NCI-H2196 (cell line): Measurements from ENCODE around the gene SEPTIN8.
A peak's percentile ranks its signal among the peaks of the same experiment; 100 is the strongest.

Experiments
- DNase-seq: peaks from one replicate; lab custom pipeline; 2025; ENCODE audit not compliant: unreplicated experiment; lab: John Stamatoyannopoulos, UW

The SEPTIN8 gene

DNA sequence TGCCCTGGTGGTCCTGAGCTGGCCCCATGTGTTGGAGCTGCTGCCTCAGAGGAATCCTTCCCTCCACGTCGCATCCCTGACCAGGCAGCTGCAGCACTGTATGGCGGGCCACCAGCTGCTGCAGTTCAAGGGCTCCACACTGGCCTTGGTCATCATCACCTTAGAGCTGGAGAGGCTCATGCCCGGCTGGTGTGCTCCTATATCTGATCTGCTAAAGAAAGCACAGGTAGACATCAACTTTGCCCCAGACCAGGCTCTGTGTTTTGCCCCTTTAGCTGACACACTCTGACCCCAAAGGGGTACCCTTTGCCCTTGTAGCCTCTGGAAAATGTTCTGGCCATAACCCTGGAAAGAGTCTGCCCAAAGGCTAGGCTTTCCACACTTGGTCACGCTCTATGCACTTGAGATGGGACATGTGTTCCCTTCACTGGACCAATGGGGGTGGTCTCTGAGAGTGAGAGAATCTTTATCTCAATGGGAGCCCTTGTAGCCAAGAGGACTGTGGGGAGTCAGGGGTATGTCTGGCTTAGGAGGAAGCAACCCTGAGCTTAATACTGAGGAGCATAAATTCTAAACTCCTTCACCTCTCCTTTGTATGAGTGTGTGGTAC lies 25.0 kb downstream of the SEPTIN8 start:
- no peak for DNase-seq

DNA sequence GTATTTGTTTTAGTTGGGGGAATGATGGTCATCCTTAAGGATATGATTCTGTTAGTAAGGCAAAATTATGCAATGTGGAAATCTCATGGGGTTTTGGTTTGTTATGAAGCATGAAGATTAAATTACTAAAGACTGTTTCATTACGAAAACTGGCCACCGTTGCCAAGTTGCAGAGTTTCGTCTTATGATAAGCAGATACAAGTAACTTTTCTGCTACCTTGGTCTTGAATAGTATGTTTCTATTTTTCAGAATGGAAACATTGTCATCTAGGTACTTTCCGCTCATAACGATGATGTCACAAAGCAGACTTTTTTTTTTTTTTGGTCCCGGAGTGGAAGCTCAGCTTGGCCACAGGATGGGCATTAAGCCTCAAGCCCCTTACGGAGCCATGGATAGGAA lies 25.6 kb downstream of the SEPTIN8 start:
- DNase-seq: no peak

DNA sequence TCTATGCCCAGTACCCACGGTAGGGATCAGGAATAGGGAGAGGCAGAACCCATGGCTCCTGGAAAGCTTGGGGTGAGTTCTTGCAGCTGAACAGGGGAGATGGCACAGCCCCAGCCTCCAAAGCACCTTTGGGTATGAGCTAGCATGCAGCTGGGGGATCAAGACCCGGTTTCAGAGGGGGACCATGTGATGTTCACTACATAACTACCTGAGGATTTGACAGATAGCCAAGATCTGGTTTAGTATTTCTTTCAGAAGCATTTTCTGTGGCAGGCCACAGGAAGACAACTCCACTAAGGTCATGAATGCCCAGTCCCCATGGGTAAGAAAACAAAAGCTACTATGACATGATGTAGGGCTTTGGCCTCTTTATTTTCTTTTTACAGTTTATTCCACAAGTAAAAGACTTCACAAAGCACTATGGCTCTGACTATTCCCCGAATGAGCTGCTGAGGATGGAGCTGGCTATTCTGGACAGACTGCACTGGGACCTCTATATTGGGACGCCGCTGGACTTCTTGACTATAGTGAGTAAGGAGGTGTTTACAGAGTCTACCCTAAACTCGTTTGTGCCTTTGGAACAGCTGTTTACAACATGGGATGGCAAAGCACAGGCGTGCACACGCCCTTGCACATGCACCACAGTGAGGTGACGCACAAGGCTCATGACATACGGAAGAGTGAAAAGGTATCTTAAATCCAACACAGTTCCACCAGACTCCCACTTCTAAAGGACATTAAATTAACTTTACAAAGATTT lies 26.4 kb downstream of the SEPTIN8 start:
- DNase-seq: no peak

DNA sequence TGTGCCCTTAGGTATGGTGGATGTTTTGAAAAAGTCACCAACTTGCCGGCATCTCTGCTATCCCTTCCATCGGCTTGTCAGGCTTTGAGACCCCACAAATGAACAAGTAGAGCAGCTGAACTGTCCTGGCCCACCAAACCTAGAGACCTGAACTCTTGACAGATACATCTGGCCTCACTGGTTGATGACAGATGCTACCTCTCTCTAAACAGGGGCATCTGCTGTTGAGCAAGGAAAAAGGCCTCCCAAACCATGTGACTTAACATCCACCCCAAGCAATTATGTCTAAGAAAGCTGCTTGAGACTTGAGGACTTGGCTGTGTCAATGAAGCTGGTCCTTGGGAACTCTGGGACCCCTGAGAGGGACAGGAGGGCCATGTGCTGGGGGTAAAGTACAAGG lies 27.5 kb downstream of the SEPTIN8 start:
- no peak for DNase-seq

DNA sequence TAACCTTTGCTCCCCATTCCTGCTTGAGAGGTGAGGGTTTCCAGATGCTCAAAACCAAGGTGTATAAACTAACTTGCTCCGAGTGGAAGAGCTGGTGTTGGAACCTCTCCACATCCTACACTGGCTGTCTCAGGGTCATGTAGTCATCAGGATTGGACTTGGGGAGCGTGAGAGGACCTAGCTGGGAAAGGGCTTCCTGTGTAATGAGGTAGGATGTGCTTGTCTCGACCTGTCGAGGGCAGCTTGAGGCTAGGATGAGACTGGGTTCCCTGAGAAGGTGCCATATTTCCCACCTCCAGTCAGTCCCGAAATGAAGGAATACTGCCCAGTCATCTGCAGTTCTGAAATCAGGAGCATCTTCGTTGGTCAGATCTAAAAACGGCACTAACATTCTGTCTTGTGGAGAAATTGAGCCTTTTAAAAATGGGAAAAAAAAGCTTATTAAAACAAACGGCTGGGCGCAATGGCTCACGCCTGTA lies 28.5 kb downstream of the SEPTIN8 start:
- no peak for DNase-seq

DNA sequence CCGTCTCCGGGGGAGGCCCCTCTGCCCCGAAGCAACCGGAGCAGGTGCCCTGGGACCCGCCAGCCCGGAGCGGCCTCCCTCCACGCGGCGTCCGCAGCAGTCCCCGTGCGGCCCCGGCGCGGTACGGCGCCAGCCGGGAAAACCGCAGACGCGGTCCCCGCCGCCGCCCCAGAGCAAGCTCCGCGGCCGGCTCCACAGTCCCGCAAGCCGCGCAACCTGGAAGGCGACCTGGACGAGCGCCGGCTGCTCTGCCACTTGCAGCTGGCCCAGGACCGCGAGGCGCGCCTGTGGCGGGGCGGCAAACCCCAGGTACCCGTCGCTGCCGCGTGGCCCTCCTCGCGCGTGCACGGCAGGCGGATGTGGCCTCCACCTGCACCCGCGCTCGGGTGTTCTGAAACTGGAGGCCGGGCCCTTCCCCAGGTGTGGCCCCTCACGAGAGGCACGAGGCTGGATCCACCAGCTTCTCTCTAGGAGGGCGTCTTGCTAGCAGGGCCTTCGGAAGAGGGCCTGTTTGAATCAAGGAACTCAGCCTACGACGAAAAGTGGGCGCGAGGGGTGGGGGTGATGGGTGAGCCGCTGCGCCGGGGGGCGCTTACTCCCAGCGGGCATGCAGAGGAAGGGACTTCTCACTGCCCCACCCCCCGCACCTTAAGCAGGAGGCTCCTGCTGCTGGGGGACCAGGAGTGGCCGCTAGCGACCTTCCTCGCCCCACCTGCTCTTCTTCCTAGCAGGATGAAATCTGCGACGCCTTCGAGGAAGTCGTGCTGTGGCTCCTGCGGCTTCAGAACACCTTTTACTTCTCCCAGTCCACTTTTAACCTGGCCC lies 29.2 kb downstream of the SEPTIN8 start:
- no peak for DNase-seq

DNA sequence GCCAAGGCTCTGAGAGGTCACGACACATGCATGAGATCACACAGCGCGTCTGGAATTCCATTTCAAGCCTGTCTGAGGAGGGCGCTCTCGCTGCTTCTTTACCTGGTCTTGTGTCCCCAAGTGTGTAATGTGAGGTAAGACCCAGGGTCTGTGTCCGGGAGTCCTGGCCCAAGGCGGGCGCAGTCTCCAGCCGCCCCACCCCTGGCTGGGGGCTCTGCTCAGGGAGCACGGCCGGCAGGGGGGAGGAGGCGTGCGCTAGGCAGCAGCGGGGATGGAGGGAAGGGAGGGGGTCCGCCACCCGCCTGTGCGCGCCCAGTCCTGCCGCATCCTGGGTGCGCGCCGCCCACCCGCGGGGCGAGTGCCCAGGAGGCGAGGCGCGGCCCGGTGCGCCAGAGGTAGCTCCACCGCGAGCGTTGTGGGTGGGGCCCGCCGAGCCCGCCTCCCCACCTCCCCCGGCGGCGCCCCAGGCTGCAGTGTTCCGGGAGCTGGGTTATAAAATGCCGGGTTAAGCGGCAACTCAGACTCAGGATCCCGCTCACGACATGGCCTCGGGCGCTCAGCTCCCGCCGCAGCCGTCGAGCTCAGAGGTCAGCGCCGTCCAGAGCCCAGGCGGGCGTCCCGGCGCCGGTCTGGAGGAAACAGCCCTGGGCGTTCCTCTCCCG lies 30.0 kb downstream of the SEPTIN8 start, which contains the start of gene CCNI2:
Gene CCNI2, plus strand, starts transcription at position 473 of the 662 bp plus-strand sequence. Its CDS starts 70 bp downstream, at position 543.
- DNase-seq: no peak

DNA sequence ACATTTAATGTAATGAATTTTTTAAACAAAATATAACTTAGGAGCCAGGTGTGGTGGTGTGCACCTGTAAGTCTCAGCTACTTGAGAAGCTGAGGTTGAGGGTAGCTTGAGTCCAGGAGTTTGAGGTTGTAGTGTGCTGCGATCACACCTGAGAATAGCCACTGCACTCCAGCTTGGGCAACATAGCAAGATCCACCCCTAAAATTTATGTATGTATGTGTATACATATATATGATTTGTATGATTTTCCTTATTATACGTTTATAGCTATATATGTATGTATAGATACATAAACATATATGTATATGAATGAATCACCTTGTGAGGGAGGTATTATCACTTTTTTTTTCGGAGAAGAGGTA lies 30.5 kb downstream of the SEPTIN8 start:
- no peak for DNase-seq

DNA sequence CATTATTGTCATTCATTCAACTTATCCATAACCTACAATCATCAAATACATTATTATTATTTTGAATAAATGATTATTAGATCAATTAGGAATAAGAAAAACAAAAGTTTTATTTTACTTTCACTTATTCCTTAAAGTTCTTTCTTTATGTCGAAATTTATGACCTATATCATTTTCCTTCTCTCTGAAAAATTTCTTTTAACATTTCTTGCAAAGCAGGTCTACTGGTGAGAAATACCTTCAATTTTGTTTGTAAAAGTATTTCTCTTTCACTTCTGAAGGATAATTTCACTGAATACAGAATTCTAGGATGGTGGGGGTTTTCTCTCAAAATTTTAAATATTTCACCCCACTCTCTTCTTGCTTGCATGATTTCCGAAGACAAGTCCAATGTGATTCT lies 32.4 kb downstream of the SEPTIN8 start:
- no peak for DNase-seq

DNA sequence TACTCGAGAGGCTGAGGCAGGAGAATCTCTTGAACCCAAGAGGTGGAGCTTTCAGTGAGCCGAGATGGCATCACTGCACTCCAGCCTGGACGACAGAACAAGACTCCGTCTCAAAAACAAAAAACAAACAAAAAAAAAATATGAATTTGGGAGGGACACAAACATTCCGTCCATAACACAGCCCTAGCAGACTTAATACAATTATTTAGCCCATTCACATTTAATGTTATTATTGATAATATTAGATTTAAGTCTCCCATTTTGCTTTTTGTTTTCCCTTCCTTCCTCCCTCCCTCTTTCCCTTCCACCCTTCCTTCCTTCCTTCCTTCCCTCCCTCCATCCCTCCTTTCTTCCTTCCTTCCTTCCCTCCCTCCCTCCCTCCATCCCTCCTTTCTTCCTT lies 34.4 kb downstream of the SEPTIN8 start:
- no peak for DNase-seq

DNA sequence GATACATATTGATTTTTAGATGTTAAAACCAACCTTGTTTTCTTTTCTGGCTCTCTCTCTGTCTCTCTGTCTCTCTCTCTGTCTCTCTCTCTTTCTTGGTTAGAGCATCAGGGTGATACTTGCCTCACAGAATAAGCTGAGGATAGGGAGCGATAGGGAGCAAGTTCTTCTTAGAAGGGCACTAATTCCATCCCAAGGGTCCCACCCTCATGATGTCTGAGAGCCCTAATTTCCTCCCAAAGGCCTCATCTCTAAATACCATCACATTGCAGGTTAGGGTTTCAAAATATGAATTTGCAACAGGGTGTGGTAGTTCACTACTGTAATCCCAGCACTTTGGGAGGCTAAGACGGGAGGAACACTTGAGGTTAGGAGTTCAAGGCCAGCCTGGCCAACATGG lies 34.9 kb downstream of the SEPTIN8 start:
- DNase-seq: no peak

DNA sequence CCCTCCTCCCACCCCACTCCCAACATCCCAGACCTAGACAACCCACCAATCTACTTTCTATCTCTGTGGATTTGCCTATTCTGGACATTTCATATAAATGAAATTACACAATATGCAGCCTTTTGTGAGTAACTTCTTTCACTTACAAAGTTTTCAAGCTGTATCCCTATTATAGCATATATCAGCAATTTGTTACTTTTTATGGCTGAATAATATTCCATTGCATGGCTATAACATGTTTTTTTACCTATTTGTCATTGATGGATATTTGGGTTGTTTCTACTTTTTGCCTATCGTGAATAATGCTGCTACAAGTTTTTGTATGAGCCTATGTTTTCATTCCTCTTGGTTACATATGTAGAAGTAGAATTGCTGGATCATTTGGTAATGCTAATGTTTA lies 37.8 kb downstream of the SEPTIN8 start:
- no peak for DNase-seq

DNA sequence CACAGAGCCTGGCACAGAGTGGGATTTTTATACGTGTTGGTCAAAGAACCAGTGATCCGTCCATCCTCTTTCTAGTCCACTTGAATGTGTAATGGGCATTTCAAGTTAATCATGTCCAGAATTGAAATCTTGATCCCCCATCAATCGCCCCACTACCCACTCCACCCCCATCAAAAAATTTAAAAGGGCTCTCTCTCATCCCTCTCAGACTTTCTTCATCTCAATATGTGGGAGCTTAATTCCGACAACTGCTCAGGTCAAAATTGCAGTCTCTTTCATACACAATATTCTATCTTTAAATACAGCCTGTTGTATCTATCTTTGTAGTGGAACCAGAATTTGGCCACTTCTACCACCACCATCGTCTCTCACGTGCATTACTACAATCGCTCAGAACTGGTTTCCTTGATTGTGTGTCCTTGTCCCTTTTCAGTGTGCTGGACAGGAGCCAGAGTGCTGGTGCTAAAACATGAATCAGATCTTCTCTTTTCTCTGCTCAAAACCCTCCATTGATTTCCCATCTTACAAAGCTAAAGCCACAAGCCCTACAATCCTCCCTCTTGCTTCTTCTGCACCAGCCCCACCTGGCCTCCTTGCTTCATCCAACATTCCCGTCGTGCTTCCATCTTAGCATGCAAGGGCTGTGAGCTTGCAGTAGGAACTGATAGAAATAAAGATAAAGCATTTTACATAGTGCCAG lies 38.9 kb downstream of the SEPTIN8 start:
- no peak for DNase-seq

DNA sequence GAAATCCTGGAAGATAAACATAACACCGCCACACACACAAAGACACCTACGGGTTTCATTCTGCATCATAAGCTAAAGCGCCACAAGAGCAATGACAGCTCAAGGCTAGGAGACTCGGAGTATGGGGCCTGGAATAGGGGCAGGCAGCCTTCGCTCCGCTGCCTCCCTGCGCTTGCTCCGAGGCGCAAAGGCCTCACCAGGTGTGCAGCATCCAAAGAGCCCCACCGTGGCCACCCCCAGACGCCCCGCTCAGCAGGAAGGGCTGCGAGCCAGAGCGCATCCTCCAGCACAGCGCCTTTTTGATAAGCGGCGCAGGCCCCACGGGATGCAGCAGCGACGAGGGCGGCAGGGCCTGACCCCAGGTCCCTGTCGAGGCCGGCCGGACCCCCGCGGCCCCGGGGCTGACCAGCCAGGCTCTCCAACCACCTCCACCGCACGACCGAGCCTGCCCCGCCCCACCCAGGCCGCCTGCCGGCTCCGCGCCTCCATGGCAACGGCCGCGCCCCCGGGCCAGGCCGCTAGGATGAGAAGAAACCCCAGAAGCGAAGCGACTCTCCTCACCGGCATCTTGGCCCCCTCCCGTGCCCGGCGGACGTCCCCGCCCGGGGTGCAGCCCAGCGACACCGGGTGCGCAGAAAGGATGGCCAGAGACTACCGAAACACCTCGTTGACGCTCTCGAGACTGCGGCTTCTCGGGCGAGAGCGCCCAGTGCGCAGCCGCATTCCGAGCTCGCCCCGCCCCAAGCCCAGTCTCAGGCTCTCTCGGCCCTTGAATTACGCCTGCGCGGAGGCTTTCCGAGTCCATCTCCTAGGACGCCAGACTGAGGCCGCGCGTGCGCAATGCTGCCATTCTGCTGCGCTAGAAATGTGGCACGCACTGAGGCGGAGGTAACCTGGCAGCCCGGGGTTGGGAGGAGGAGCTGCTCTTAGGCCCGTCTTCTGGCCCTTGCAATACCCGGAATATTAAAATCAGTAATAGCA lies 39.9 kb downstream of the SEPTIN8 start, which contains the start of gene KIF3A:
Gene KIF3A, minus strand, starts transcription at position 694 of the 981 bp plus-strand sequence. Its CDS starts 127 bp downstream, at position 567.
- DNase-seq: peak; percentile 98

DNA sequence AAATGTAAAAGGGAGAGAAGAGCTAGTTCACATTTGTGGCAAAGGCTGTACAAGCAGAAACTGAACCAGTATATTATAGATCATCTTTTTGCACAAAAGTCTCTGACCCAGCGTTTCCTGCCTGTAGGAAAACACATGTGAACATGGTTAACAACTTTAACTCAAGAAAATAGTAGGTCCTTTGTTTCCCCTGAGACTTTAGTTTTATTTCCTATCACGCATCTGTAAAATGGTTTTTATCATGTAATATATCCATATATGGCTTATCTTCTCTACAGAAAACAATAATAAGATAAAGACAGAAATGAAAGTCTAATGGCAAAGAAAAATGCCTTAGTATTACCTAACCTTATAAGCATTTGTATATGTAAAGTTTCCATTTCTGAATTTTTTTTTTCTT lies 42.4 kb downstream of the SEPTIN8 start:
- no peak for DNase-seq

DNA sequence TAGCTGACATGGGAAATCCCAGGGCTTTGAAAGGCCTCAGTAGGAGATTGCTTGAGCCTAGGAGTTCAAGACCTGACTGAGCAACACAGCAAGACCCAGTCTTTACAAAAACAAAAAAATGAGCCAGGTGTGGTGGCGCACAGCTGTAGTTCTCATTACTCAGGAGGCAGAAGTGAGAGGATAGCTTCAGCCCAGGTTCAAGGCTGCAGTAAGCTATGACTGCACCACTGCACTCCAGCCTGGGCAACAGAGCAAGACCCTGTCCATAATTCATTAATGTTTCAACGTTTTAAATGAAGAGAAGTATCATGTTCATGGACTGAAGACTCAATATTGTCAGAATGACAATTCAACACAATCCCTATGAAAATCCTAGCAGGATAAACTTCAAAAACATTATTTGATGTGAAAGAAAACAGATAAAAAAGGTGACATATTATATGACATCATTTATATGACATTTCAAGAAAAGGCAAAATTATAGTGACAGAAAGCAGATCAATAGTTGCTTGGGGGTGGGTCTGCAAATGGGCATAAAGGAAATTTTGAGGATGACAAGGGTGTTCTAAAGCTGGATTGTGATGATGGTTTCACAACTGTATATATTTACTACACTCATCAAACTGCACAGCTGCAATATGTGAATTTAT lies 43.4 kb downstream of the SEPTIN8 start:
- no peak for DNase-seq

DNA sequence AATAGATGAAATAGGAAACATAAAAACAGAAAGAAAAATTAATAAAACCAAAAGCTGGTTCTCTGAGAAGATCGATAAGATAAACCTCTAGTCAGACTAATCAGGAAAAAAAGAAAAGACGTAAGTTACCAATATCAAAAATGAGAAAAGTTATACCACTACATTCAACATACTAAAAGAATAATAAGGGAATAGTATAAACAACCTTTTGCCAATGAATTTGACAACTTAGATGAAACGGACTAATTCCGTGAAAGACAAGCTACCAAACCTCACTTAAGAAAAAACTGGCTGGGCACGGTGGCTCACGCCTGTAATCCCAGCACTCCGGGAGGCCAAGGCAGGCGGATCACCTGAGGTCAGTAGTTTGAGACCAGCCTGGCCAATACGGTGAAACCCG lies 47.1 kb downstream of the SEPTIN8 start:
- no peak for DNase-seq

DNA sequence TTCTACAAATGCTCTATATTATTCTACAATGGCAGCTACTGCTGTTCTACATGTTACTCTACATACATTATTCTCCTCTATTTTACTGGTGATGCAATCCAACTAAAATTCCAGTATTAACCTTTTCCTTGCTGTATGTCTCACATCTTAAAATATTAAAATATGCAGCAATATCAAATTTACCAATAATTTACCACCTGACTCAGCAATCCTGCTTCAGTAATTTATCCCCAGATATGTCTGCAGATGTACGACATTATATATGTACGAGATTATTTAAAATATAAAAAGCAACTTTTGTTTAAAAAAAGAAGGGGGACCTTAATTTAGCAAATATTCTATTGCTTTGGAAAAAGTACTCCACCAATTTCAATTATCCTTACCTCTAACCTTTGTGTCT lies 51.3 kb downstream of the SEPTIN8 start:
- no peak for DNase-seq
